Esophagus muscularis mucosa (tissue), 4 donors: ENCODE results near the gene DNAH14. TPM values are rescaled to one million over a fixed set of nuclear protein-coding genes. Genes with fewer than 3 reads are reported as not detected.
A peak's percentile ranks its signal among the peaks of the same experiment; 100 is the strongest.

Experiments
- DNase-seq: peaks from one replicate; pipeline ENCODE4 v3.0.0-alpha.2; 2017; ENCODE audit errors: extremely low spot score
- H3K27ac ChIP-seq, 4 donors: fragments of 200-600 bp; sonication (generic); replicated peaks in 1 of 4; 1 replicate in 3 of 4; 2 replicates in 1 of 4; pipeline ENCODE4 v1.5.1; 2016 to 2019; ENCODE audit warnings: mild to moderate bottlenecking in 1 of 4
- H3K27me3 ChIP-seq, 4 donors: fragments of 200-600 bp; sonication (generic); one replicate each; pipeline versions ENCODE4 v1.5.1 to v1.6.0; 2016 to 2019
- H3K36me3 ChIP-seq, 4 donors: fragments of 200-600 bp; sonication (generic); one replicate each; pipeline ENCODE4 v1.5.1; 2016 to 2019
- H3K4me1 ChIP-seq, 4 donors: fragments of 200-600 bp; sonication (generic); one replicate each; pipeline ENCODE4 v1.5.1; 2016 to 2019
- H3K4me3 ChIP-seq, 4 donors: fragments of 200-600 bp; sonication (generic); 1 replicate in 2 of 4; 2 replicates in 2 of 4; pipeline ENCODE4 v1.5.1; 2016 to 2019; ENCODE audit warnings: mild to moderate bottlenecking in 4 of 4, moderate library complexity in 1 of 4
- H3K9me3 ChIP-seq, 4 donors: fragments of 200-600 bp; sonication (generic); 1 replicate in 3 of 4; 2 replicates in 1 of 4; pipeline ENCODE4 v1.5.1; 2016 to 2019
- EP300 ChIP-seq: sonication (generic); formaldehyde crosslinking; IDR thresholded peaks from one replicate; pipeline ENCODE4 v1.6.1; 2017; ENCODE audit warnings: antibody characterized with exemption
- POLR2A ChIP-seq: fragments of 450-650 bp; IDR thresholded peaks from one replicate; pipeline ENCODE4 v1.6.1; 2017; ENCODE audit warnings: antibody characterized with exemption, moderate library complexity, mild to moderate bottlenecking, low read depth
- POLR2AphosphoS5 ChIP-seq, 2 donors: sonication (generic); formaldehyde crosslinking; IDR thresholded peaks; one replicate each; pipeline ENCODE4 v1.6.1; 2017; ENCODE audit warnings: antibody characterized with exemption in 2 of 2
- WGBS: methylation state at CpG from one replicate; pipeline ENCODE4 v1.1.5; 2018; 5-methylcytosine and 5-hydroxymethylcytosine counted together
- intact Hi-C: fragments of 100-400 bp; cut with DNase I; formaldehyde crosslinking; loops from one replicate; pipeline ENCODE4 v1.15.1; 2023
- total RNA-seq, 4 donors: library from RNA; depleted of rRNA; stranded (reverse); fragments of >200 nt; gene quantifications; one replicate each; pipeline versions ENCODE4 v1.1.0 to v1.2.1, GENCODE V29; 2016
- TF ChIP-seq, protein P1 (sequence below), 3 experiments: fragments of 200-600 bp in 2 of 3; fragments of 450-650 bp in 1 of 3; sonication (generic) in 2 of 3; IDR thresholded peaks; one replicate each; pipeline ENCODE4 v1.5.1; 2017 to 2019; ENCODE audit warnings: antibody characterized with exemption in 3 of 3, mild to moderate bottlenecking in 2 of 3, moderate library complexity in 1 of 3

Gene DNAH14
- total RNA-seq, 4 donors from 2014 or later: 8.9 to 16.6 (median 15.6) TPM

- DNase-seq: no peak
- intact Hi-C loops: no loop called here
- H3K9me3 ChIP-seq: no peaks in the 10 kb centered on the region
- peaks cover 55 to 97% (median 82%) of the 10 kb centered on the region in 4 donors for H3K36me3 ChIP-seq
- WGBS: 78% methylated on average over 5 of the region's 5 CpGs
- no peak for TF ChIP-seq POLR2A
- TF ChIP-seq EP300: no peak
- TF ChIP-seq, protein P1, sequence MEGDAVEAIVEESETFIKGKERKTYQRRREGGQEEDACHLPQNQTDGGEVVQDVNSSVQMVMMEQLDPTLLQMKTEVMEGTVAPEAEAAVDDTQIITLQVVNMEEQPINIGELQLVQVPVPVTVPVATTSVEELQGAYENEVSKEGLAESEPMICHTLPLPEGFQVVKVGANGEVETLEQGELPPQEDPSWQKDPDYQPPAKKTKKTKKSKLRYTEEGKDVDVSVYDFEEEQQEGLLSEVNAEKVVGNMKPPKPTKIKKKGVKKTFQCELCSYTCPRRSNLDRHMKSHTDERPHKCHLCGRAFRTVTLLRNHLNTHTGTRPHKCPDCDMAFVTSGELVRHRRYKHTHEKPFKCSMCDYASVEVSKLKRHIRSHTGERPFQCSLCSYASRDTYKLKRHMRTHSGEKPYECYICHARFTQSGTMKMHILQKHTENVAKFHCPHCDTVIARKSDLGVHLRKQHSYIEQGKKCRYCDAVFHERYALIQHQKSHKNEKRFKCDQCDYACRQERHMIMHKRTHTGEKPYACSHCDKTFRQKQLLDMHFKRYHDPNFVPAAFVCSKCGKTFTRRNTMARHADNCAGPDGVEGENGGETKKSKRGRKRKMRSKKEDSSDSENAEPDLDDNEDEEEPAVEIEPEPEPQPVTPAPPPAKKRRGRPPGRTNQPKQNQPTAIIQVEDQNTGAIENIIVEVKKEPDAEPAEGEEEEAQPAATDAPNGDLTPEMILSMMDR (IDR thresholded peaks at IDR 0.05): peak in 1 of 3 experiments; percentile 4
- H3K4me1 ChIP-seq: peaks cover 0 to 76% (median 61%) of the 10 kb centered on the region in 4 donors
- peak overlapping the region in 1 of 4 donors; percentile 7 for H3K27ac ChIP-seq
- no peaks in the 10 kb centered on the region for H3K27me3 ChIP-seq
- H3K4me3 ChIP-seq: no peak overlapping the region
These were observed 484.4 kb downstream of the DNAH14 start for GRCh38 chr1:225413708-225414375.

DNA sequence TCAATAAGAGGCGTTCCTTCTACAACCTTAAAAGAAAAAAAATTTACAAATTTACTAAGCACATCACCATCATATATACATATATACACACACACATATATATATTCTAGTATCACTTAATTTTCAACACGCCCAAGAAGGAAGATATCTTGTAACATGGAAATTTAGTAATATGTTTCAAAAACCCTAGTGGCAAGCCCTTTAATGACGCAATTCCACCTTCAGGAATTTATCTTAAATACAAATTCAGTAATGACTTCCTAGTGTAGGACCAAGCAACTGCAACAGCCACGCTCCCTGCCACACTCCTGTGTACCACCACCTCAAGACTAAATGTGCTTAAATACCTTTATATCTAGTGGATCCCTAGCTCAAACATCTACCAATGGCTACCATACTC, 485.8 kb downstream of the DNAH14 start:
- Histone ChIP-seq H3K9me3 (no peaks in the 10 kb centered on the region), H3K4me1 (peaks cover 0 to 63% (median 55%) of the 10 kb centered on the region in 4 donors), H3K4me3 (no peak overlapping the region), H3K36me3 (peaks cover 57 to 98% (median 82%) of the 10 kb centered on the region in 4 donors), H3K27me3 (no peaks in the 10 kb centered on the region), H3K27ac (no peak overlapping the region)
- 93% methylated on average over 4 of the region's 4 CpGs for WGBS
- intact Hi-C loops: no loop called here
- TF ChIP-seq POLR2AphosphoS5 (IDR thresholded peaks at IDR 0.05): no peak
- TF ChIP-seq EP300: no peak
- TF ChIP-seq POLR2A: no peak
- TF ChIP-seq, protein P1 (IDR thresholded peaks at IDR 0.05): no peak
- no peak for DNase-seq

- peaks cover 54 to 96% (median 75%) of the 10 kb centered on the region in 4 donors for H3K36me3 ChIP-seq
- H3K27ac ChIP-seq: no peak overlapping the region
- peaks cover 0 to 63% (median 49%) of the 10 kb centered on the region in 4 donors for H3K4me1 ChIP-seq
- H3K9me3 ChIP-seq: no peaks in the 10 kb centered on the region
- intact Hi-C loops: no loop called here
- no peak for DNase-seq
- TF ChIP-seq POLR2A (no peak), EP300 (no peak), POLR2AphosphoS5 (IDR thresholded peaks at IDR 0.05) (no peak)
- TF ChIP-seq, protein P1 (IDR thresholded peaks at IDR 0.05): no peak
- no peak overlapping the region for H3K4me3 ChIP-seq
- 93% methylated on average over 11 of the region's 11 CpGs for WGBS
- H3K27me3 ChIP-seq: no peaks in the 10 kb centered on the region
These were observed 486.7 kb downstream of the DNAH14 start for GRCh38 chr1:225415967-225416745.

DNA sequence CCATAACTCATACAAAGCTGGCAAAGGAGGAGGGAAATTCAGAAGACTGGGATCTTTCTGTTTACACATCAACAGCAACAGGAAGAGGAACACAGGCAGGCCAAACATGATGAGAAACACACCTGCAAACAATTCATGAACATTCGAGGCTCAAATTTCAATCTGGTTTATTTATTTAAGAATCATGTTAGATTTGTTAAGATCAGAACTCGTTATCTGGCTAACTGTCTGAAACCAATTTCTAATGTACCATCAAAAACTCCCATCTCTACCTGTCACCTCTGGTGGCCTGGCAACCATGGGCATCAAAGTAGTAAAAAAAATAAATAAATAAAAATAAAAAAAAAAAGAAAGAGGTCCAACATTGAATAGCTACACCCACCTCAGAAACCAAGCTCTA, 488.6 kb downstream of the DNAH14 start:
- H3K4me3 ChIP-seq: no peak overlapping the region
- DNase-seq: no peak
- TF ChIP-seq, protein P1 (IDR thresholded peaks at IDR 0.05): no peak
- H3K36me3 ChIP-seq: peaks cover 40 to 80% (median 62%) of the 10 kb centered on the region in 4 donors
- WGBS: 86% methylated on average over 2 of the region's 2 CpGs
- intact Hi-C loops: no loop called here
- H3K9me3 ChIP-seq: no peaks in the 10 kb centered on the region
- no peaks in the 10 kb centered on the region for H3K27me3 ChIP-seq
- H3K4me1 ChIP-seq: peaks cover 0 to 66% (median 59%) of the 10 kb centered on the region in 4 donors
- H3K27ac ChIP-seq: no peak overlapping the region
